Neural progenitor cell (in vitro differentiated cells): ENCODE data around the gene REEP1. TPM values are rescaled to one million over a fixed set of nuclear protein-coding genes. Genes with fewer than 3 reads are reported as not detected.

ENCODE experiments used
- DNase-seq: peaks from one replicate; pipeline ENCODE4 v3.0.0-alpha.2; 2016; ENCODE audit warnings: low spot score
- H2AFZ ChIP-seq: fragments of 200-600 bp; sonication (generic); replicated peaks from 2 replicates; pipeline ENCODE4 v1.6.1; 2016; ENCODE audit warnings: antibody characterized with exemption
- H3F3A ChIP-seq: fragments of 200-600 bp; sonication (generic); 2 replicates; pipeline ENCODE4 v1.6.1; 2016; ENCODE audit warnings: antibody characterized with exemption, low read depth
- H3K27ac ChIP-seq: fragments of 200-600 bp; sonication (generic); 2 replicates; pipeline ENCODE4 v1.5.1; 2016; ENCODE audit warnings: mild to moderate bottlenecking
- H3K27me3 ChIP-seq: fragments of 200-600 bp; sonication (generic); 2 replicates; pipeline ENCODE4 v1.6.1; 2016; ENCODE audit warnings: mild to moderate bottlenecking, moderate library complexity
- H3K36me3 ChIP-seq: fragments of 200-600 bp; sonication (generic); 2 replicates; pipeline ENCODE4 v1.5.1; 2016
- H3K4me1 ChIP-seq: fragments of 200-600 bp; sonication (generic); 2 replicates; pipeline ENCODE4 v1.6.1; 2016; ENCODE audit warnings: mixed run types
- H3K4me2 ChIP-seq: fragments of 200-600 bp; sonication (generic); 2 replicates; pipeline ENCODE4 v1.6.1; 2016
- H3K4me3 ChIP-seq: fragments of 200-600 bp; sonication (generic); 2 replicates; pipeline ENCODE4 v1.5.1; 2016
- H3K79me2 ChIP-seq: fragments of 200-600 bp; sonication (generic); 2 replicates; pipeline ENCODE4 v1.6.1; 2016; ENCODE audit warnings: low read depth
- H3K9ac ChIP-seq: fragments of 200-600 bp; sonication (generic); 2 replicates; pipeline ENCODE4 v1.6.1; 2016
- H3K9me3 ChIP-seq: fragments of 200-600 bp; sonication (generic); 2 replicates; pipeline ENCODE4 v1.5.1; 2016; ENCODE audit warnings: low read depth
- H4K20me1 ChIP-seq: fragments of 200-600 bp; sonication (generic); 2 replicates; pipeline ENCODE4 v1.6.1; 2016; ENCODE audit warnings: low read depth
- H3K27ac Mint-ChIP-seq: 3 replicates; pipeline ENCODE4 v1.8.0; 2021; ENCODE audit warnings: mixed read lengths
- H3K27me3 Mint-ChIP-seq: 2 replicates; pipeline ENCODE4 v1.8.0; 2022; ENCODE audit warnings: low read depth, mild to moderate bottlenecking, inconsistent platforms, moderate library complexity, mixed read lengths; ENCODE audit not compliant: insufficient read depth
- H3K36me3 Mint-ChIP-seq: 3 replicates; pipeline ENCODE4 v1.8.0; 2021; ENCODE audit warnings: mixed read lengths
- H3K4me1 Mint-ChIP-seq: 3 replicates; pipeline ENCODE4 v1.8.0; 2021; ENCODE audit warnings: mixed read lengths
- H3K4me3 Mint-ChIP-seq: 3 replicates; pipeline ENCODE4 v1.8.0; 2021; ENCODE audit warnings: mild to moderate bottlenecking, moderate library complexity, mixed read lengths
- H3K9me3 Mint-ChIP-seq: 3 replicates; pipeline ENCODE4 v1.8.0; 2020; ENCODE audit warnings: mixed read lengths
- EZH2 ChIP-seq: fragments of 200-600 bp; sonication (generic); IDR thresholded peaks from 2 replicates; pipeline ENCODE4 v1.6.1; 2017; ENCODE audit warnings: antibody characterized with exemption, mild to moderate bottlenecking, moderate library complexity
- EZH2phosphoT487 ChIP-seq: fragments of 200-600 bp; sonication (generic); IDR thresholded peaks from 2 replicates; pipeline ENCODE4 v1.6.1; 2017; ENCODE audit warnings: antibody characterized with exemption
- total RNA-seq: library from RNA; depleted of rRNA; stranded (reverse); fragments of >200 nt; gene quantifications from 2 replicates; pipeline ENCODE4 v1.2.3, GENCODE V29; 2015; ENCODE audit warnings: low replicate concordance
- TF ChIP-seq, protein P1 (sequence below): fragments of 200-600 bp; sonication (generic); IDR thresholded peaks from 2 replicates; pipeline ENCODE4 v1.5.1; 2017; ENCODE audit warnings: antibody characterized with exemption, mild to moderate bottlenecking

The REEP1 gene
- total RNA-seq, 1 donor from 2014 or later: 0.88 TPM

GRCh38 chr2:86357392-86357963 is 20.1 kb upstream of the REEP1 start:
- no peaks in the 10 kb centered on the region for H3K36me3 ChIP-seq
- no peak overlapping the region for H3K4me3 Mint-ChIP-seq
- H3K27ac Mint-ChIP-seq: no peak overlapping the region
- peaks cover 10% of the 10 kb centered on the region for H3F3A ChIP-seq
- H3K4me1 Mint-ChIP-seq: peaks cover 11% of the 10 kb centered on the region
- H3K9ac ChIP-seq: no peak overlapping the region
- peaks cover 6% of the 10 kb centered on the region for H4K20me1 ChIP-seq
- no peaks in the 10 kb centered on the region for H3K9me3 Mint-ChIP-seq
- H2AFZ ChIP-seq: no peak overlapping the region
- H3K27me3 Mint-ChIP-seq: peaks cover 7% of the 10 kb centered on the region
- no peaks in the 10 kb centered on the region for H3K27me3 ChIP-seq
- DNase-seq: no peak
- no peaks in the 10 kb centered on the region for H3K36me3 Mint-ChIP-seq
- no peak overlapping the region for H3K4me2 ChIP-seq
- H3K27ac ChIP-seq: no peak overlapping the region
- H3K4me3 ChIP-seq: no peak overlapping the region
- no peaks in the 10 kb centered on the region for H3K79me2 ChIP-seq
- peaks cover 12% of the 10 kb centered on the region for H3K4me1 ChIP-seq
- no peak for TF ChIP-seq EZH2
- TF ChIP-seq EZH2phosphoT487: no peak
- TF ChIP-seq, protein P1, sequence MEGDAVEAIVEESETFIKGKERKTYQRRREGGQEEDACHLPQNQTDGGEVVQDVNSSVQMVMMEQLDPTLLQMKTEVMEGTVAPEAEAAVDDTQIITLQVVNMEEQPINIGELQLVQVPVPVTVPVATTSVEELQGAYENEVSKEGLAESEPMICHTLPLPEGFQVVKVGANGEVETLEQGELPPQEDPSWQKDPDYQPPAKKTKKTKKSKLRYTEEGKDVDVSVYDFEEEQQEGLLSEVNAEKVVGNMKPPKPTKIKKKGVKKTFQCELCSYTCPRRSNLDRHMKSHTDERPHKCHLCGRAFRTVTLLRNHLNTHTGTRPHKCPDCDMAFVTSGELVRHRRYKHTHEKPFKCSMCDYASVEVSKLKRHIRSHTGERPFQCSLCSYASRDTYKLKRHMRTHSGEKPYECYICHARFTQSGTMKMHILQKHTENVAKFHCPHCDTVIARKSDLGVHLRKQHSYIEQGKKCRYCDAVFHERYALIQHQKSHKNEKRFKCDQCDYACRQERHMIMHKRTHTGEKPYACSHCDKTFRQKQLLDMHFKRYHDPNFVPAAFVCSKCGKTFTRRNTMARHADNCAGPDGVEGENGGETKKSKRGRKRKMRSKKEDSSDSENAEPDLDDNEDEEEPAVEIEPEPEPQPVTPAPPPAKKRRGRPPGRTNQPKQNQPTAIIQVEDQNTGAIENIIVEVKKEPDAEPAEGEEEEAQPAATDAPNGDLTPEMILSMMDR: no peak
- no peaks in the 10 kb centered on the region for H3K9me3 ChIP-seq

- Mint-ChIP-seq H3K27ac (no peak overlapping the region), H3K4me3 (no peak overlapping the region), H3K4me1 (no peaks in the 10 kb centered on the region), H3K9me3 (no peaks in the 10 kb centered on the region), H3K27me3 (peaks cover 7% of the 10 kb centered on the region), H3K36me3 (no peaks in the 10 kb centered on the region)
- no peak overlapping the region for H3K9ac ChIP-seq
- no peak overlapping the region for H2AFZ ChIP-seq
- H3K4me3 ChIP-seq: no peak overlapping the region
- H3K27ac ChIP-seq: no peak overlapping the region
- no peaks in the 10 kb centered on the region for H3K79me2 ChIP-seq
- no peaks in the 10 kb centered on the region for H4K20me1 ChIP-seq
- no peak overlapping the region for H3K4me2 ChIP-seq
- H3K36me3 ChIP-seq: no peaks in the 10 kb centered on the region
- no peaks in the 10 kb centered on the region for H3K4me1 ChIP-seq
- DNase-seq: no peak
- no peaks in the 10 kb centered on the region for H3F3A ChIP-seq
- H3K27me3 ChIP-seq: no peaks in the 10 kb centered on the region
- no peaks in the 10 kb centered on the region for H3K9me3 ChIP-seq
- TF ChIP-seq EZH2phosphoT487: no peak
- no peak for TF ChIP-seq EZH2
- TF ChIP-seq, protein P1: no peak
These were observed 15.3 kb upstream of the REEP1 start for GRCh38 chr2:86352727-86353221.

- Histone ChIP-seq H3K9me3 (no peaks in the 10 kb centered on the region), H3K4me2 (no peak overlapping the region), H3K9ac (no peak overlapping the region), H2AFZ (no peak overlapping the region), H3F3A (no peaks in the 10 kb centered on the region), H3K79me2 (no peaks in the 10 kb centered on the region), H3K36me3 (no peaks in the 10 kb centered on the region), H3K4me3 (no peak overlapping the region), H3K4me1 (no peaks in the 10 kb centered on the region), H4K20me1 (no peaks in the 10 kb centered on the region), H3K27ac (no peak overlapping the region), H3K27me3 (no peaks in the 10 kb centered on the region)
- no peaks in the 10 kb centered on the region for H3K36me3 Mint-ChIP-seq
- no peak for DNase-seq
- H3K4me1 Mint-ChIP-seq: no peaks in the 10 kb centered on the region
- no peak overlapping the region for H3K4me3 Mint-ChIP-seq
- H3K27me3 Mint-ChIP-seq: peaks cover 7% of the 10 kb centered on the region
- H3K9me3 Mint-ChIP-seq: no peaks in the 10 kb centered on the region
- TF ChIP-seq, protein P1: no peak
- TF ChIP-seq EZH2phosphoT487: no peak
- no peak for TF ChIP-seq EZH2
- H3K27ac Mint-ChIP-seq: no peak overlapping the region
These were observed 14.8 kb upstream of the REEP1 start for GRCh38 chr2:86352137-86352726.
